Type B pancreatic cell (in vitro differentiated cells): Measurements from ENCODE around the gene MEIS2. TPM values are rescaled to one million over a fixed set of nuclear protein-coding genes. Genes with fewer than 3 reads are reported as not detected.
A peak's percentile ranks its signal among the peaks of the same experiment; 100 is the strongest.

Experiments used
- DNase-seq: peaks from one replicate; pipeline ENCODE4 v3.0.0; 2021; ENCODE audit warnings: mixed read lengths; ENCODE audit not compliant: unreplicated experiment; ENCODE audit errors: extremely low spot score
- H3K27ac Mint-ChIP-seq: 2 replicates; pipeline ENCODE4 v1.8.0; 2021; ENCODE audit warnings: mild to moderate bottlenecking, mixed read lengths
- H3K27me3 Mint-ChIP-seq: 2 replicates; pipeline ENCODE4 v1.8.0; 2021; ENCODE audit warnings: mixed read lengths
- H3K36me3 Mint-ChIP-seq: 2 replicates; pipeline ENCODE4 v1.8.0; 2021; ENCODE audit warnings: mixed read lengths
- H3K4me1 Mint-ChIP-seq: one replicate; pipeline ENCODE4 v1.8.0; 2021; ENCODE audit warnings: mixed read lengths; ENCODE audit not compliant: unreplicated experiment
- H3K4me3 Mint-ChIP-seq: 2 replicates; pipeline ENCODE4 v1.8.0; 2021; ENCODE audit warnings: mild to moderate bottlenecking, mixed read lengths
- H3K9me3 Mint-ChIP-seq: 2 replicates; pipeline ENCODE4 v1.8.0; 2021; ENCODE audit warnings: mixed read lengths
- CTCF ChIP-seq: fragments of 200-600 bp; sonication (generic); conservative IDR thresholded peaks from 2 replicates; pipeline ENCODE4 v1.5.0; 2021; ENCODE audit warnings: antibody characterized with exemption, mild to moderate bottlenecking
- total RNA-seq: library from RNA; stranded (reverse); gene quantifications from 2 replicates; pipeline ENCODE4 v1.2.1, GENCODE V29; 2021; ENCODE audit warnings: low replicate concordance

The MEIS2 gene
- total RNA-seq, 1 donor from 2014 or later: 211 TPM

GRCh38 chr15:37031198-37031597 lies 69.2 kb downstream of the MEIS2 start:
- H3K4me1 Mint-ChIP-seq: peaks cover 59% of the 10 kb centered on the region
- H3K27ac Mint-ChIP-seq: no peak overlapping the region
- no peak overlapping the region for H3K4me3 Mint-ChIP-seq
- H3K27me3 Mint-ChIP-seq: no peaks in the 10 kb centered on the region
- H3K36me3 Mint-ChIP-seq: peaks cover 59% of the 10 kb centered on the region
- no peaks in the 10 kb centered on the region for H3K9me3 Mint-ChIP-seq
- no peak for TF ChIP-seq CTCF
- DNase-seq: no peak

- Mint-ChIP-seq H3K27me3 (no peaks in the 10 kb centered on the region), H3K4me1 (peaks cover 46% of the 10 kb centered on the region), H3K9me3 (no peaks in the 10 kb centered on the region), H3K4me3 (no peak overlapping the region), H3K27ac (peak overlapping the region; percentile 35), H3K36me3 (peaks cover 56% of the 10 kb centered on the region)
- DNase-seq: no peak
- TF ChIP-seq CTCF: no peak
These were observed 71.6 kb downstream of the MEIS2 start for GRCh38 chr15:37028625-37029296.

GRCh38 chr15:37020852-37021251 lies 79.5 kb downstream of the MEIS2 start:
- no peak for DNase-seq
- no peak for TF ChIP-seq CTCF
- Mint-ChIP-seq H3K4me3 (peak overlapping the region; percentile 5), H3K36me3 (peaks cover 43% of the 10 kb centered on the region), H3K27ac (peak overlapping the region; percentile 79), H3K27me3 (no peaks in the 10 kb centered on the region), H3K4me1 (peaks cover 57% of the 10 kb centered on the region), H3K9me3 (peaks cover 4% of the 10 kb centered on the region)

GRCh38 chr15:37019479-37020433 lies 80.6 kb downstream of the MEIS2 start:
- Mint-ChIP-seq H3K4me3 (peak overlapping the region; percentile 65), H3K27me3 (no peaks in the 10 kb centered on the region), H3K36me3 (peaks cover 42% of the 10 kb centered on the region), H3K27ac (peak overlapping the region; percentile 79), H3K9me3 (peaks cover 4% of the 10 kb centered on the region), H3K4me1 (peaks cover 68% of the 10 kb centered on the region)
- TF ChIP-seq CTCF: no peak
- DNase-seq: no peak

- Mint-ChIP-seq H3K27me3 (no peaks in the 10 kb centered on the region), H3K36me3 (peaks cover 47% of the 10 kb centered on the region), H3K4me1 (peaks cover 69% of the 10 kb centered on the region), H3K4me3 (peak overlapping the region; percentile 68), H3K9me3 (no peaks in the 10 kb centered on the region), H3K27ac (peak overlapping the region; percentile 67)
- DNase-seq: no peak
- no peak for TF ChIP-seq CTCF
These were observed 83.2 kb downstream of the MEIS2 start for GRCh38 chr15:37017031-37017625.
